ENCODE results near the gene MTFR1L. TPM values are rescaled to one million over a fixed set of nuclear protein-coding genes. Genes with fewer than 3 reads are reported as not detected.

Gene MTFR1L
- polyA plus RNA-seq, 1 of the 3 experiments (the other 2 are of a cell fraction) = 53.6 TPM

GRCh38 chr1:25813071-25813733, 6.6 kb upstream of the MTFR1L start:
- no peak for TF ChIP-seq ZBTB33 (IDR thresholded peaks at IDR 0.05; ENCODE audit: borderline replicate concordance, low read depth)
- TF ChIP-seq MAX (IDR thresholded peaks at IDR 0.05; ENCODE audit: low read depth) = no peak
- TF ChIP-seq NFIC (IDR thresholded peaks at IDR 0.05; ENCODE audit: borderline replicate concordance) = no peak
- TF ChIP-seq TEAD4 (IDR thresholded peaks at IDR 0.05; ENCODE audit: borderline replicate concordance, insufficient read depth) = no peak
- no peak for TF ChIP-seq REST (IDR thresholded peaks at IDR 0.05; ENCODE audit: low read depth, low read length)
- no peak for TF ChIP-seq CTCF (IDR thresholded peaks at IDR 0.05)
- TF ChIP-seq JUND (IDR thresholded peaks at IDR 0.05) = no peak
- no peak for TF ChIP-seq TAF1 (IDR thresholded peaks at IDR 0.05; ENCODE audit: borderline replicate concordance, low read depth, low read length)
- no peak for TF ChIP-seq CHD2 (IDR thresholded peaks at IDR 0.05; ENCODE audit: low read length, partially characterized antibody)
- no peak for TF ChIP-seq SIN3A (IDR thresholded peaks at IDR 0.05; ENCODE audit: borderline replicate concordance, low read depth, low read length)

More at GRCh38 chr1:25813071-25813733, 6.6 kb upstream of the MTFR1L start:
- Histone ChIP-seq H3K79me2 (ENCODE audit: insufficient read depth) (no peaks in the 10 kb centered on the region), H3K4me3 (ENCODE audit: low read depth in 2 of 2, low read length in 1 of 2) (no peak overlapping the region), H3K27ac (ENCODE audit: low read depth in 2 of 2, low read length in 1 of 2) (no peak overlapping the region), H2AFZ (ENCODE audit: low read depth) (no peak overlapping the region), H3K9ac (no peak overlapping the region), H3K27me3 (ENCODE audit: insufficient read depth) (no peaks in the 10 kb centered on the region), H3K4me2 (no peak overlapping the region), H3K4me1 (ENCODE audit: control insufficient read depth in 1 of 2, insufficient read depth in 2 of 2, low read depth in 1 of 2, low read length in 1 of 2) (peaks cover 0 to 15% of the 10 kb centered on the region in 2 experiments; a peak in 1 of 4 replicates), H3F3A (replicated peaks; ENCODE audit: insufficient read depth) (no peaks in the 10 kb centered on the region), H3K36me3 (replicated peaks in 1 of 2; ENCODE audit: control insufficient read depth in 1 of 2, insufficient read depth in 2 of 2, low read length in 1 of 2) (peaks cover 0 to 48% of the 10 kb centered on the region in 2 experiments), H3K9me3 (no peaks in the 10 kb centered on the region), H3K9me2 (no peaks in the 10 kb centered on the region), H4K20me1 (ENCODE audit: insufficient read depth) (no peaks in the 10 kb centered on the region)
- WGBS (ENCODE audit: low lambda C conversion rate) = 77% methylated on average over 9 of the region's 11 CpGs
- CTCF ChIA-PET = interaction anchor here (0.9 to 1.6 kb wide), 3 partner anchors 185 to 205 kb away, joined by 3 to 5 read pairs (median 3); partner anchors contain the start of gene PAFAH2
- POLR2A ChIA-PET = interaction anchor here (0.7 kb wide), 1 partner anchor 137 kb away, joined by 3 read pairs; no protein-coding TSS in a partner anchor
- DNase-seq = no peak
